NCI-H226 (cell line): Measurements from ENCODE around the gene C16orf46.
"Not testable (repeated sequence)": the region's sequence is repeated elsewhere in the genome, so short reads cannot be mapped to it uniquely, and the experiment has no call there.

ENCODE experiments used
- DNase-seq: peaks from one replicate; pipeline ENCODE4 v3.0.0-alpha.2; 2015

The C16orf46 gene, protein sequence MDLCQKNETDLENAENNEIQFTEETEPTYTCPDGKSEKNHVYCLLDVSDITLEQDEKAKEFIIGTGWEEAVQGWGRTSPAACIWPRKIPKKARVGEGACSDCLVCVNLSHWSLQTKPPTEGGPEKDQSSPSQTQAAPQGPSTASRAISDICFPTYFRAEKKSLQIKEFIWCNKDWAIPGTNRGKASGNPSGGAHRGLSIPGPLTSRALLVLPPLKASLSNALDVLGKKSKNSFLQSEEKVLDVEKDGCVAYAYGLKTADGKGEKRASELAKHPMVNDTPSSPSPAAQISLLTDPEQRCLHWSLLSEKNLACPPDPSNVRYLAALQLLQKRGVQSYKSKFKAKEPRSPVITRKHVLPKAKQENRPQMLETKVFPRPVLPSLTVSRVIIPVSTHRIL

DNA sequence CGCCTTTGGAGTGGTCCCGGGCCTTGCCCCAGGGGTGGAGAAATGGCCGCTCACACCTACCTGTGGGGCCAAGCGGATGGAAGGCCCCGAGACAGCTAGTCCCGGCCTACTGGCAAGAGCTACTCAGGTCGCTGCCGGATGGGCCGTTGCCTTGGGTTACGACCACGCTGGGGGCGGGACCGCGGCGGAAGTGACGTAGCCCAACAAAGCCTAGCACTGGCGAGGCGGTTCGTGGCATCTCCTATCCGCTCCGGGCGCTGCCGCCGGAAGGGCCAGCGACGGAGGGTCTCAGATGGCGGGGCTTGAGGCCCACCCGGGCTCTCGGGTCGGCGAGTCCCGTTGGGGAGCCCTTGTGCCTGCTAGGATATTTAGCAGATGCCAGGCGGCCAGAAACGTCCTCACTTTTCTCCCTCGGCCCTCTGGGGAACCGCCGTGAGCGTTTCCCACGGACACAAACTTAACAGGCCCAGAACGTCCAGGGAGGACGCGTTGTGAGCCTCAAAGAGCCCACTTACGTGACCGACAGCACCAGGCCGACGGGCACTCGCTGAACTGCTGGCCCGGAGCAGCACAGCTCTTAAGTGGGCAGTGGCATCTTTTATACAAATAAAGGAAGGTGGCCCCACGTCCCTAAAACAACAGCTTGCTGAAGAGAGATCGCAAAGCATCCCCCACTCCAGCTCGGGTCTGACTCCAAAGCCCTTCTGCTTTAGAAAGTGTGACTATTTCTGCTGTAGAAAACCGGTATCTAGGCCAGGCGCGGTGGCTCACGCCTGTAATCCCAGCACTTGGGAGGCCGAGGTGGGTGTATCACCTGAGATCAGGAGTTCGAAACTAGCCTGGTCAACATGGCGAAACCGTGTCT, at the start of gene C16orf46:
Gene C16orf46 (minus strand): TSS at position 163 of the 865 bp plus-strand sequence. CDS start 13,283 bp downstream, outside the sequence.
- peak; percentile 96 for DNase-seq

DNA sequence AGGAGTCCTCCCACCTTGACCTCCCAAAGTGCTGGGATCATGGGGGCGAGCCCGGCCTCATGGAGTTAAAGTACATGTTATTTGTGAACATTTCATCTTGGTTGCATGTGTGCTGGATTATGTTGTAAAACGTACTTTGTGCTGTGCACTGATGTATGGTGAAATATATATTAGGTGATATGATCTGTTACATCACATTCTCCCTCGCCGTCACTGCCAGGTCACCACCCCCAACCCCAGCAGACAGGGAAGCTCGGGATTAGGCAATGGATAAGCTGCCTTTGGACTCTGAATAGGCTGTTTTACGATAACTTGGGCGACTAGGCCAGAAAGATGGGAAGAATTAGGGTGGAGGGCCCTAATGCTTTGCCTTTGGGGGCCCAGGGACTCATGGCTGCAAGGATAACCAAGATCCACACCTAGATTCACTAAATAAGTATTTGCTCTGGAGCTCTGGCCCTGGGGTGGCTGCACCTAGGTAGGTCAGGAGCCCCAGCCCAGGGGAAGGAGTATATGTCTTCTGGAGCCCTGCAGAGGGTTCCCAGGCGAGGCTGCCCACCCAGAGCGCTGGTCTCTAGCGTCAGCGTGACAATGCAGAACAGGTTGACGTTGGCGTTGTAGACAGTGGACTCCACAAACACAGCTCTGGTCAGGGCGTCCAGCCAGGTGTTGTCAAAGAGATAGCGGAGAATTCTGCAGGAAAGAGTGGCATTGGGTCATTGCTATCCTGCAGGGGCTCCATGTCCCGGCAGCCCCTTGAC, 46.2 kb upstream of the C16orf46 start:
- DNase-seq, result no peak

DNA sequence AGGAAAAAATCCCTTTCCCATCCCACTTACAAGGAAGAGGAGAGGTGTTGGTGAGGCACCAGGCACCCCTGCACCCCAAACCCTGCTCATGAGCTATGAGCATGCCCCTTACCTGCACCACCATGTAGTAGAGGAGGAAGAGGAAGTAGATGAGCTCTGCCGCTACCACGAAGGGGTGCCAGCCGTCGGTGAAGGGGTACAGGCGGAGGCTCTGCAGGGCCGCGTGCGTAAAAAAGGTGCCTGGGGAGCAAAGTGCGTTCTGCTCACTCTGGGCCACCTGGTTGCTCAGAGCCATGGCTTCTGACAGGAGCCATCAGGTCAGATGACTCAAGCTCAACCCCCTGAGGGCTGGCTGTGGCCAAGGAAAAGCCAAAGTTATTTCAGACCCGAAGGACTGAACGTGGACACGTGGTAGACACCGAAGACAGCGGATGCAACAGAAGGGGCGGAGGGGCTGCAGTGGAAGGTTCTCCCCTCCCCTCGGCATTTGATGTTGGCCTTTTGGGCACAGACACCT, 44.5 kb upstream of the C16orf46 start:
- DNase-seq, result no peak

DNA sequence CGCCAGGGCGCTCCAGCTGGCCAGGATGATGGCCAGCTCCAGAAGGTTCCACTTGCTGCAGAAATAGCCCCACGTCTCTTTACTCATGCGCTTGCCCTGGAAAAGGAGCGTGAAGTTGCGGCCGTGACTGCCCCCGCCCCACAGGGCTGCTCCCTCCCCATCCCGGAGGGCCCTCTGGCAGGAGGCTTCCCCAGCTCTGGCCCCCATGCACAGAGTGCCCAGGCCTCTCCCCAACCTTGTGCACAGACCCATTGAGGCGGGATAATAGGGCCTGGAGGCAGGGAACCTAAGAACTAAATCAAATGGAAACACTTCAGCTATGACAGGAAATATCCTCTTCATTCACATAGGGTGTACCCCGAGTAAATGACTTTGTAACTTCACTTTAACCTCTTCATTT, 40.4 kb upstream of the C16orf46 start:
- no peak for DNase-seq

DNA sequence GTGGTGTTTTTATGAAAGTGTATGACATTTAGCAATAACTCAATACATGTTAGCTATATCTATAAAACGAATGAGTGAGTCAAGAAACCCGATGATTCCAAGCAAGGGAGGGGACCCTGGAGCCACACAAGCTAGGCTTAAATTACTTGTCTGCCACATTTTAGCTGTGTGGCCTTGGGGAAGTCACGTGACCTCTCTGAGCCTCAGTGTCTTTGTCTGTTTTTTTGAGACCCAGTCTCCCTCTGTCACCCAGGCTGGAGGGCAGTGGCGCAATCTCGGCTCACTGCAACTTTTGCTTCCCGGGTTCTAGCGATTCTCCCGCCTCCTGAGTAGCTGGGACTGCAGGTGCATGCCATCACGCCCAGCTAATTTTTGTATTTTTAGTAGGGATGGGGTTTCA, 39.2 kb upstream of the C16orf46 start:
- DNase-seq, result no peak

DNA sequence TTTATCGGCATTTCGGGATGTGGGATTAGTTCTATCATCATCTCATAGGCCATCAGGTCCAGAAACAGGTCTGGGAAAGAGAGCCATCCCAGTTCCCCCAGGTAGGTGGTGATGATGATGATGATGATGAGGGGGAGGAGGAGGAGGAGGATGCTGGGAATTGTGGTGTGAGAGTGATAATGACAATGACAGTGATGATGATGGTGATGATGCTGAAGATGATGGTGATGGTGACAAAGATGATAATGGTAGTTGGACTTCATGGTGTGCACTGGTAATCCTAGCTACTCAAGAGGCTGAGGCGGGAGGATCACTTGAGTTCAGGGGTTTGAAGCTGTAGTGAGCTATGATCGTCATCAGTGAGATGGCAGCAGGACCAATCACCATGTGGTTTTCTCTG, 35.4 kb upstream of the C16orf46 start:
- no peak for DNase-seq

DNA sequence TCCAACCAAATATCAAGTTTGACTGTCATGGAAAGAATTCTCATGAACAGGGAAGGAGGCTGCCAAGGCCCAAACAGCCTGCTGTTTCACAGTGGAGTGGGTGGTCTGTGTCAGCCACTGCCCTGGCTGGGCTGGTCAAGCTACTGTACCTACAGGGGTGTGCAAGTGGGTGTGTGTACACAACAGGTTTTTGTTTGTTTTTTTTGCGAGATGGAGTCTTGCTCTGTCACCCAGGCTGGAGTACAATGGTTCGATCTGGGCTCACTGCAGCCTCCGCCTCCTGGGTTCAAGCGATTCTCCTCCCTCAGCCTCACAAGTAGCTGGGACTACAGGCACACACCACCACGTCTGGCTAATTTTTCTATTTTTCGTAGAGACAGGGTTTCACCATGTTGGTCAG, 32.2 kb upstream of the C16orf46 start:
- DNase-seq, result not testable (repeated sequence)

DNA sequence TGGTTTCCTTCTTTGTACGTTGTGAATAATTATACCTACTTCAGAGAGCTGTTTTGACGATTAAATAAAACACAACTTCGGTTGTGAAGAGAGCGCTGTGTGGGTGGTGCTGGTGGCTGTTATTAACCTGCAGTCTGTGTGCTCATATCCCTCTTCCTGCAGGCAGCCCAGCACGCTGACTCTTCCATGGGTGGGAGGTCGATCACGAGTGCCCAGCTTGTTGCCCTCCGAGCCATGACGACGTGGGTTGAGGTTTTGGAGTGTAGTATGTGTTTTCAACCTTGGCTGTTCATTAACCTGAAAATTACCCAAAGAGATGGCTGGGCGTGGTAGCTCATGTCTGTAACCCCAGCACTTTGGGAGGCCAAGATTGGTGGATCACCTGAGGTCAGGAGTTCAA, 30.5 kb upstream of the C16orf46 start:
- DNase-seq, result no peak

DNA sequence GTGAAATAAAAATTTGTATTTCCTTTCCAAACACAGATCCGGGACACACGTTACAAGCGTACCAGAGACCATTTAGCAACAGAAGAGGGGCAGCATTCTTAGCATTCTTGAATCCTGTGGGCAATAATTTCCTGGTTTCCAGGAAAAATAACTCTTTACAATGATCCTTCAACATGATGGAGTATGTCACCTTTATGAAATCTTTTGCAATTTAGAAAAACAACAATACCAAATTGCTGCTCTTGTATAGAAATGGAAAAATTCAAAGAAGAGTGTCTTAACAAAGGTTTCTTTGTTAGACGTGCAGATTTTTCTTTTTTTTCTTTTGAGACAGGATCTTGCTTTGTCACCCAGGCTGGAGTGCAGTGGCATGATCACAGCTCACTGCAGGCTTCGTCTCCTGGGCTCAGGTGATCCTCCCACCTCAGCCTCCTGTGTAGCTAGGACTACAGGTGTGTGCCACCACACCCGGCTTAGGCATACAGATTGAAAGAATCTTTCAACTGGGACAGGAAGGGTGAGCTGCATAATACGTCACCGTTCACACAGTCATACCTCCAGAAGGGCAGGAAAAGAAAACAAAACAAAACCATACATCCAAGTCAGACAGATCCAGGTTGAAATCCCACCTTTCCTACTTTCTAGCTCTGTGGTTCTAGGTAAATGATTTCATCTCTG, 29.9 kb upstream of the C16orf46 start:
- DNase-seq, result no peak

DNA sequence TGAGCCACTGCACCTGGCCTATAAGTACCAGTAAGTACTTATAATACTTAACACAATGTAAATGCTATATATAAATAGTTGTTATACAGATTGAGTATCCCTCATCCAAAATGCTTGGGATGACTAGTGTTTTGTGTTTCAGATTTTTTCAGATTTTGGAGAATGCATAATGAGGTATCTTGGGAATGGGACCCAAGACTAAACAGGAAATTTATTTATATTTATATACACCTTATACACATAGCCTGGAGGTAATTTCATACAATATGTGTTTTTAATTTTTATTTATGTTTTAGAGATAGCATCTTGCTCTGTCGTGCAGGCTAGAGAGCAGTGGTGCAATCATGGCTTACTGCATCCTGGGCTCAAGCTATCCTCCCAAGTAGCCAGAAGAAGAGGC, 28.9 kb upstream of the C16orf46 start:
- DNase-seq, result no peak

DNA sequence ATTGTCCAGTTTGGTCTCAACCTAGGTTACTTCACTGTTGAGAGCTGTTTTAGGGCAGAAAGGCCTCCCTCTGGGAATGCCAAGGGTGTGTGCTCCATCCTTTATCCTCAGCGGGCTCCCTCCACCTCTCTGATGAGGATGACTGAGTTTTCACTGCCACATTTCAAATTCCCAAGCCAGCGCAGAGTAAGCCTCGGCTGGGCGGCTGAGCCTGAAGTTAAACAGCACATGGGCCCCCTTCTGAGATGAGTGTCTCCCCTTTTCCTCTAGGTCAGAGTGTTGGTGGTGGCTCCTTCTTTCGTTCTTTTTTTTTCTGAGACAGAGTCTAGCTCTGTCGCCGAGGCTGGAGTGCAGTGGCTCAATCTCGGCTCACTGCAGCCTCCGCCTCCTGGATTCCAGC, 24.7 kb upstream of the C16orf46 start:
- no peak for DNase-seq

DNA sequence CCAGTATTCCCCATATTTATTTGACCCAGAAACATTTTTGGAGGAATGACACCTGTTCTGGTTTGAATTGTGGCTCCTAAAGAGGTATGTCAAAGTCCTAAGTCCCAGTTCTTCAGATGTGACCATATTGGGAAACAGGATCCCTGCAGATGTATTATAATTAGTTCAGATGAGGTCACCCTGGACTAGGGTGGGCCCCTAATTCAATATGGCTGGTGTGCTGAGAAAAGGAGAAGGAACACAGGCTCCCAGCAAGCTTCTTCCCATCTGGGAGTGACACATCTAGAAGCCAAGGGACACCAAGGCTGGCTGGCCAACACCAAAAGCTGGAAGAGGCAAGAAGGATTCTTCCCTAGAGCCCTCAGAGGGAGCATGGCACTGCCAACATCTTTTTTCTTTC, 22.9 kb upstream of the C16orf46 start:
- DNase-seq, result no peak

DNA sequence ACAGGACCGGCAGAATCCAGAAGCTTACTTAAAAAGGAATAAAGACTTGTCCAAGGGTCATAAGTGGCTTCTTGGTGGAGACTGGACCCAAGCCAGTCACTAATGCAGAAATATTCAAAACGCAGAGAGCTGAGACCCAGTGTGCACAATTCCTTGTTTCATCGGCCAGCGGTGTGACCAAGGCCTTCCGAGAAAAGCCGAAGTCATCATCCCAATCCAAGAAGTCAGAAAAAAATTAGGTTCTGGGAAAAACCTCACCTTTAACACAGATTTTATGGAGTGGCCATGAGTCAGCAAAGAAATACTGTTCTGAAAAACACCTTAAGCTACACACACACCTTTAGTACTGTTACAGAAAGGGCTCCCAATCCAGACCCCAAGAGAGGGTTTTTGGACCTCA, 20.2 kb upstream of the C16orf46 start:
- DNase-seq, result no peak

DNA sequence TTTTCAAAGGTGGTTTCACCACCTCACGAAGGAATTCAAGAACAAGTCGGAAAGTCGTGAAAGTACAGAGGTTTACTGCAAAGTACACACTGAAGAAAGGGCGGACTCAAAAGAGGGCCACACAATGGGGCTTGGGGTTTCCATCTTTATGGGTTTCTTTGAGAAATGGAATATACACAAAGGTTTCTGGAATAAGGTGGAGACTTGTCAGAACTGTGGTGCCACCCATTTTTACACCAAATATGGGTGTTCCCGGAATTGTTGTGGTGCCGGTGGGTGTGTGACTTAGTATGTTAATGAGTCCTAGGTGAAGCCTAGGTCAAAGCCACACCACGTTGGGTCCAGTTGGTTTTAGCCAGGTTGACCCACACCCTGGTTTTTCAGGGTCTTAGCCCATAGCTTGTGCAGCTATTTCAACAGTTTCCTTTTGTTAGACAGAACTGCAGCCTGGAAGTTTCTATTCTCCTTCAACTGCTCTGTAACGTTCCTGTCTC, 19.7 kb upstream of the C16orf46 start:
- DNase-seq, result peak; percentile 6

DNA sequence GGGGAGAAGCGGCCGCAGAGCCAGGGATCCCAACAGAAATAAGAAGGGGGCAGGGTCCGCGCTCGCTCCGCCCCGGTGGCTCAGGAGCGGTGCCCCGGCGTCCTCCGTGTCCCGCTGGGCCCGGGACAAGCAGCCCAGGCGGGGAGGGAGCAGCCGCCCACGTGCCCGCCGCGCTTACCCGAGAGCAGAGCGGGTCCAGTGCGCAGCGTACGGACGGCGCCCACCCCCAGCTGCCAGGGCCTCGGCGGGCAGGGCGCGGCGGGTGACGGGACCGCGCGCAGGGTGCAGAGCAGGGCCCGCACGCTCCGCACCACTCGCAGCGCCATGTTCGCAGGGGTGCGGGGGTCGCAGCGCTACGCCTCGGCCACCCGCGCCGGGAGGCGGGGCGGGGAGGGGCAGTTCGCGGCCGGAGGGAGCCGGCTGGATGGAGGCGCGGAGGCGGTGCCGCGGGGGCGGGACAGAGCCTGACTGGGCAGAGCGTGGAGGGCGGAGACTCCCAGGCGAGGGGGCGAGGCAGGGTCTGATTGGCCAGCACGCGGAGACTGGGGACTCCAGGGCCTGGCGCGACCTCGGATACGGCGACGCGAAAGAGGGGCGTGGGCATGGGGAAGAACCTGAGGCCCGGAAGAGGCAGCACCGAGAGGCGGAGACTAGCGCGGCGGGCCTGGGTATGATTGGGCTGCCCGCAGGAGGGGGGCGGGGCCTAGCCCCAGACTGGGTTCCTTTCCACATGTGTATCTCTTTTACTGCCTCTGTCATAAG, 19.1 kb upstream of the C16orf46 start, which contains the start of gene GCSH:
Gene GCSH (minus strand): TSS at position 443 of the 762 bp plus-strand sequence. CDS start 117 bp downstream, at position 326.
- peak; percentile 97 for DNase-seq

DNA sequence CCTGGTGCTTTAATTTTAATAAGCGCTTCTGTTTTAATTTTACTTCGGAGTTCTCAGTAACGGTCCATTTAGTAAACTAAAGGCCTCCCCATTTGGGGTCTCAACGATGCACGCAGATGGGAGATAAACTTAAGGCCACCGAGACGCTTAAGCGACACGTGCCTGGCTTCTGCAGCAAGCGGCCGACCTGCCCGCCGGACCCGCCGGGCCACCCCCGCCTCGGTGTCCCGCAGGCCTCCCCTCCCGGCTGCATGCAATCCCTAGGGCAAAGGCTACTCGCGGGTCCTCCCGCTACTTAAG, 18.6 kb upstream of the C16orf46 start:
- no peak for DNase-seq

DNA sequence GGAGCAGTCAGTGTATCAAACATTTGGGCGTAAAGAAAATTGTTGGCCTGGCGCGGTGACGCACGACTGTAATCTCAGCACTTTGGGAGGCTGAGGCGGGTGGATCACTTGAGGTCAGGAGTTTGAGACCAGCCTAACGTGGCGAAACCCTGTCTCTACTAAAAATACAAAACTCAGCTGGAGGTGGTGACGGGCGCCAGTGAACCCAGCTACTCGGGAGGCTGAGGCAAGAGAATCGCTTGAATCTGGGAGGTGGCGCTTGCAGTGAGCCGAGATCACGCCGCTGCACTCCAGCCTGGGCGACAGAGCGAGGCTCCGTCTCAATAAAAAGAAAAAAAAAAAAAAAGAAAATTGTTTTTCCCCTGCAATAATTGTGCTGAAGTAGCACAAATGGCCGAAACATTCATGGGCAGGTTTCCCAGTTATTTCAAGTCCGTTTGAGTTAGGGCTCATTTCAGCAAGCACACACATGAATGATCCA, 17.8 kb upstream of the C16orf46 start:
- DNase-seq, result no peak

DNA sequence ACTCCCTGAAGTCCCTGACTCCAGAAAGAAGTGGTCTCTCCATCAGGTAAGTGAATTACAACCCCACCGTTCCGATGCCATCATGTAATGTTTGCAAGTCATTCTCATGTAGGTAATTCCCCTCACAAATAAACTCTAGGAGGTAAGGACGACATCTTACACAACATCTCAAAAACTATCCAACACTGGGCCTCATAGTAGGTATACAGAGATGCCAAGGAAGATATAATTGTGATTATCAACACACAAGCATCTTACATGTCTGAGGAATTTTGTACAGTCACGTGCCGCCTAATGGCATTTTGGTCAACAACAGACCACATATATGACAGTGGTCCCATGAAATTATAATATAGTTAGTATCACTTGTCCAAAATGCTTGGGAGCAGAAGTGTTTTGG, 11.8 kb upstream of the C16orf46 start:
- DNase-seq, result no peak

DNA sequence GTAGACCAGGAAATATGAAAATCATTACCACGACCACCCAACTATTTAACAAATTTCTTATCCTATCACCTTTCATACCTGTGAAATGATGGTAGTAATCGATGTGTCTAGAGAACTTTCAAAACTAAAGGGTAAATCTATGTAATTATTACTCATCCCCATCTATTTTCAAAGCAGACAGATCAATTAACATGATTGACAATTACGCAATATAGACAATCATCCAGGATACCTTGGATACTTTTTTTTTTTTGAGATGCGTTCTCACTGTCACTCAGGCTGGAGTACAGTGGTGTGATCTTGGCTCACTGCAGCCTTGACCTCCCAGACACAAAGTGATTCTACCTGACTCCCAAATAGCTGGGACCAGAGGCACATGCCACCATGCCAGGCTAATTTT, 4.0 kb upstream of the C16orf46 start:
- no peak for DNase-seq

DNA sequence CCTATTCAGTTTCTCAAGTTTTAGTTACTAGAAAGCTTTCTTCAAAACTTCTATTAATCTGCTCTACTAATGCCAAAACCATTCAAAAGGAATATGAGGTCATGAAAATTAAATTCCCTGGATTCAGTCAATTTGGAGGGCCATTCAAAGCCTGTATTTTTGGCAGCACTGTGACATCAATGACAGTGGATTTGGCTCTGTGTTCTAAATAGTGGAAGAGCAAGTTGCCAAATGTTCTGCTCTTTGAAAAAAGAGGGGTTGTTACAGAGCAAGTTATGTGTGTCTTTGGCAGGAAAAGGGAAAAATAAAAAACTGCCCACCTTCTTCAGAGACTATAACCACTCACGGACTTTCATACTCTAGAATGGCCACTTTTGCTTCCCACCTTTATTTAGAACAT, 3.2 kb upstream of the C16orf46 start:
- DNase-seq, result no peak

DNA sequence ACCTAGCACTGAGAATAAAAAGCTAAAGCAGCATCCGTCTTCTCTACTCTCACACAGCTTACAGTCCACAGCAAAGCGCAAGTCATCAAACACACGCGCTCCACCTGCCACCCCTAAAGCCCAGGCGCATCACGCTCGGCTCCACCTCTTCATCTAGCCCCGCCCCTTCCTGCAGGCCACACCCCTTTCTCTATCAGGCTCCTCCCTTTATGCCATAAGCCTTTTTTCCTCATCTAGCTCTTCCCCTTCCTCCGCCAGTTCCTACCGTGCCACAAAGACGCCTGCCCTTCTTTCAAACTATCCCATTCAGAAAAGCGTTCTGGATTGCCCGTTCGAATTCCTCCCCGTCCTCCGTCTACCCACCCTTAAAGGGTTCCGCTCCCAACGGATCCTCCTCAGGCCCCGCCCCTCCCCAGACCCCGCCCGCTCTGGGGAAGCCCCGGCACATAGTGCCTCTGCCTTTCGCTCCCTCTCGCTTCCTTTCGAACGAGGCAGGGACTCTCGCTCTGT, 417 bp downstream of the C16orf46 start:
- no peak for DNase-seq
